Panc1 (cell line): ENCODE results near the gene DBF4B. TPM values are rescaled to one million over a fixed set of nuclear protein-coding genes. Genes with fewer than 3 reads are reported as not detected.
"Not testable (repeated sequence)": the region's sequence is repeated elsewhere in the genome, so short reads cannot be mapped to it uniquely, and the experiment has no call there.

ENCODE experiments used
- ATAC-seq: fragments of 200-7000 bp; cut with Tn5 transposase; 2 replicates; pipeline ENCODE4 v1.9.1; 2020; ENCODE audit warnings: mild to moderate bottlenecking, moderate library complexity
- BruUV-seq: library from RNA; stranded (reverse); fragments of 400-500 nt; replicated peaks from 2 replicates; lab custom pipeline; 2021; lab: Mats Ljungman, UMichigan
- CTCF ChIA-PET: fragments of 300-600 bp; sonication (Branson Sonifier 250); formaldehyde crosslinking; loops from one replicate; lab custom pipeline; 2022; ENCODE audit warnings: antibody characterized with exemption; lab: Charles Lee
- POLR2A ChIA-PET: fragments of 300-600 bp; sonication (Branson Sonifier 250); formaldehyde crosslinking; loops from one replicate; lab custom pipeline; 2022; ENCODE audit warnings: antibody characterized with exemption; lab: Charles Lee
- DNase-seq: peaks from one replicate; pipeline ENCODE4 v3.0.0-alpha.2; 2010; ENCODE audit warnings: low read depth, low spot score
- H3K27ac ChIP-seq: 2 replicates; pipeline ENCODE4 v1.5.1; 2011; ENCODE audit warnings: mild to moderate bottlenecking, low read length, inconsistent platforms
- H3K27me3 ChIP-seq: fragments of 200-500 bp; sonication (Bioruptor generic); 2 replicates; pipeline ENCODE4 v1.6.0; 2014; ENCODE audit warnings: low read length, inconsistent platforms; ENCODE audit not compliant: control insufficient read depth, insufficient read depth
- H3K36me3 ChIP-seq: fragments of 200-500 bp; sonication (Bioruptor generic); 2 replicates; pipeline ENCODE4 v1.5.1; 2014; ENCODE audit warnings: inconsistent platforms, mild to moderate bottlenecking, low read length, moderate library complexity; ENCODE audit not compliant: control insufficient read depth, insufficient read depth
- H3K4me1 ChIP-seq: 2 replicates; pipeline ENCODE4 v1.5.1; 2011; ENCODE audit warnings: inconsistent platforms, mild to moderate bottlenecking, low read length, moderate library complexity; ENCODE audit not compliant: control insufficient read depth, insufficient read depth
- H3K4me3 ChIP-seq, 2 experiments: 2 replicates each; pipeline ENCODE4 v1.5.1; 2011 to 2012; ENCODE audit warnings: low read depth in 2 of 2, low read length in 2 of 2, mild to moderate bottlenecking in 2 of 2, inconsistent platforms in 1 of 2, moderate library complexity in 1 of 2
- H3K9me3 ChIP-seq: fragments of 200-500 bp; sonication (Bioruptor generic); 2 replicates; pipeline ENCODE4 v1.5.1; 2014; ENCODE audit warnings: low read depth, mild to moderate bottlenecking, inconsistent platforms, low read length, moderate library complexity; ENCODE audit not compliant: control insufficient read depth, insufficient read depth
- CTCF ChIP-seq: fragments of 450-650 bp; IDR thresholded peaks from 2 replicates; pipeline ENCODE4 v1.5.1; 2017; ENCODE audit warnings: mild to moderate bottlenecking
- POLR2AphosphoS5 ChIP-seq: IDR thresholded peaks from 2 replicates; pipeline ENCODE4 v1.6.1; 2012; ENCODE audit warnings: mild to moderate bottlenecking, low read depth, low read length, moderate library complexity
- REST ChIP-seq, 2 experiments: IDR thresholded peaks; 2 replicates each; pipeline ENCODE4 v1.6.1; 2011 to 2012; ENCODE audit warnings: low read depth in 2 of 2, control low read depth in 1 of 2, low read length in 1 of 2, mild to moderate bottlenecking in 1 of 2, moderate library complexity in 1 of 2; ENCODE audit not compliant: insufficient read depth in 1 of 2
- SIN3A ChIP-seq: IDR thresholded peaks from 2 replicates; pipeline ENCODE4 v1.6.1; 2012; ENCODE audit warnings: low read depth, mild to moderate bottlenecking, low read length, moderate library complexity, borderline replicate concordance; ENCODE audit not compliant: insufficient read depth
- TCF7L2 ChIP-seq: IDR thresholded peaks from 2 replicates; pipeline ENCODE4 v1.6.1; 2011; ENCODE audit warnings: mild to moderate bottlenecking, low read depth, low read length, inconsistent platforms
- in situ Hi-C: cut with HindIII; loops from 2 replicates; pipeline ENCODE4 v1.10.0; 2016; ENCODE audit warnings: low sequenced_read_pairs, low pct_unique_long_range_greater_than_20kb
- intact Hi-C: fragments of 100-400 bp; cut with micrococcal nuclease; formaldehyde crosslinking; loops from one replicate; pipeline ENCODE4 v1.10.0; 2022; ENCODE audit not compliant: unreplicated experiment
- total RNA-seq: library from RNA; stranded (reverse); gene quantifications from one replicate; pipeline ENCODE4 v1.2.1, GENCODE V29; 2021; ENCODE audit not compliant: unreplicated experiment

Gene DBF4B
- total RNA-seq, 1 experiment from 2014 or later: 24.0 TPM

DNA sequence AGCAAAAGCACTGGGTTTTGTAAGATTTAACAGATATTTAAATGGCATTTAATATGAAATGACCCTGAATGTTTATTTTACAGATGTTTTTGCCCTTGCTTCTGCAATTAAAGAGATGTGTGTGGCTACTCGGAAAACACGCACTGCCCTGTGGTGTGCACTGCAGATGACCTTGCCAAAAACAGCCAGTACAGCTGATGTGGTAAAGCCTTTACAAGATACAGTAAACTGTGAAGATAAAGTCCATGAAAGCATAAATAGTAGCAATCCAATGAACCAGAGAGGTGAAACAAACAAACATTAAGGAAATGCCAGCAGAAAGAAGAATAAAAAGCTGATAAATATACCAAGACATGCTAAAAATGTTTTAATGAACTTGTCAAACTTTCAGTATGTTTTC, 34.6 kb upstream of the DBF4B start:
- intact Hi-C loops (no loop called here), in situ Hi-C loops (no loop called here)
- Histone ChIP-seq H3K27me3 (no peaks in the 10 kb centered on the region), H3K27ac (no peak overlapping the region), H3K4me1 (no peaks in the 10 kb centered on the region; the same call in 1 of the 2 replicates), H3K9me3 (no peaks in the 10 kb centered on the region), H3K4me3 (no peak overlapping the region), H3K36me3 (no peaks in the 10 kb centered on the region; the same call in 1 of the 2 replicates)
- no peak for DNase-seq
- ChIA-PET POLR2A (no interaction called here), CTCF (interaction anchor here (0.6 kb wide), 1 partner anchor 52 kb away, joined by 6 read pairs; no protein-coding TSS in a partner anchor)
- TF ChIP-seq REST (IDR thresholded peaks at IDR 0.05; ENCODE audit: insufficient read depth in 1 of 2, low read depth in 2 of 2, low read length in 1 of 2): no peak
- peak; percentile 75 for TF ChIP-seq TCF7L2
- no peak for ATAC-seq
- no TSS peak for BruUV-seq

DNA sequence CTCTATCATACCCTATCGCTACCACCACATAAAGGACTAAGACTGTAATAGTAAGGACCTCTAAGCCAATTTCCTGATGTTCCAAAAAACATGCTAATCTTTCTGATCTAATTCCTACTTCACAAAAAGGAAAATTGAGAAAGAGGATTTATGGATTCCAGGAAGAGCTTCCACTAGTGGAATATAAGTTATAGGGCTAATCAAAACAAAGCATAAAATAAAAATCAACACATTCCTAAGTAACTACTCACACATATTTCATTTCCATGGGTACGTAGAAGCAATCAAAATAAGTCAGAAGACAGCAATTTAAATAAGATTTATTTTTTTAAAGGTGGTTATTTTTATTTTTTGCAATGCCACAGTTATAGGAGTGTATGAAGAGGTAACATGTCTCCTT, 31.3 kb upstream of the DBF4B start:
- in situ Hi-C loops: no loop called here

GRCh38 chr17:44683303-44683702, 25.2 kb upstream of the DBF4B start:
- H3K27me3 ChIP-seq, intact Hi-C loops, BruUV-seq, H3K36me3 ChIP-seq, CTCF ChIA-PET, DNase-seq, H3K4me3 ChIP-seq, ATAC-seq, in situ Hi-C loops, POLR2A ChIA-PET, H3K27ac ChIP-seq, H3K4me1 ChIP-seq, H3K9me3 ChIP-seq: not testable (repeated sequence)

More for the DNA sequence above, 31.3 kb upstream of the DBF4B start:
- CTCF ChIA-PET: no interaction called here
- no TSS peak for BruUV-seq
- Histone ChIP-seq H3K27me3 (no peaks in the 10 kb centered on the region), H3K4me3 (no peak overlapping the region), H3K27ac (no peak overlapping the region), H3K36me3 (peaks cover 4% of the 10 kb centered on the region; the same call in 1 of the 2 replicates), H3K9me3 (no peaks in the 10 kb centered on the region), H3K4me1 (no peaks in the 10 kb centered on the region; the same call in 1 of the 2 replicates)
- TF ChIP-seq POLR2AphosphoS5: no peak
- no peak for TF ChIP-seq SIN3A
- TF ChIP-seq REST (IDR thresholded peaks at IDR 0.05; ENCODE audit: insufficient read depth in 1 of 2, low read depth in 2 of 2, low read length in 1 of 2): no peak
- TF ChIP-seq CTCF: no peak
- TF ChIP-seq TCF7L2: no peak
- DNase-seq (no peak), ATAC-seq (no peak)
- POLR2A ChIA-PET: no interaction called here
- intact Hi-C loops: no loop called here
